Endothelial cell (in vitro differentiated cells): Measurements from ENCODE around the gene DNAJA3. TPM values are rescaled to one million over a fixed set of nuclear protein-coding genes. Genes with fewer than 3 reads are reported as not detected.

Experiments used
- DNase-seq: peaks from one replicate; pipeline ENCODE4 v3.0.0; 2021; ENCODE audit warnings: low spot score
- H3K27ac Mint-ChIP-seq: one replicate; pipeline ENCODE4 v1.8.0; 2021; ENCODE audit warnings: mixed read lengths, inconsistent platforms; ENCODE audit not compliant: unreplicated experiment
- H3K27me3 Mint-ChIP-seq: one replicate; pipeline ENCODE4 v1.8.0; 2021; ENCODE audit warnings: mild to moderate bottlenecking, moderate library complexity, mixed read lengths, inconsistent platforms; ENCODE audit not compliant: unreplicated experiment
- H3K36me3 Mint-ChIP-seq: one replicate; pipeline ENCODE4 v1.8.0; 2021; ENCODE audit warnings: mild to moderate bottlenecking, low read depth, mixed read lengths, inconsistent platforms; ENCODE audit not compliant: unreplicated experiment
- H3K4me1 Mint-ChIP-seq: one replicate; pipeline ENCODE4 v1.8.0; 2021; ENCODE audit warnings: mild to moderate bottlenecking, mixed read lengths, inconsistent platforms; ENCODE audit not compliant: unreplicated experiment
- H3K4me3 Mint-ChIP-seq: one replicate; pipeline ENCODE4 v1.8.0; 2021; ENCODE audit warnings: mild to moderate bottlenecking, mixed read lengths, inconsistent platforms; ENCODE audit not compliant: unreplicated experiment
- H3K9me3 Mint-ChIP-seq: one replicate; pipeline ENCODE4 v1.8.0; 2021; ENCODE audit warnings: mixed read lengths, inconsistent platforms; ENCODE audit not compliant: unreplicated experiment
- CTCF ChIP-seq: fragments of 200-600 bp; sonication (generic); IDR thresholded peaks from one replicate; pipeline ENCODE4 v1.5.0; 2021; ENCODE audit warnings: antibody characterized with exemption; ENCODE audit not compliant: unreplicated experiment
- total RNA-seq: library from RNA; stranded (reverse); fragmentation: NEBNext Ultra II Directional; extraction: Animal tissue kit (Norgen Biotek cat#: 25700); gene quantifications from one replicate; pipeline ENCODE4 v1.2.1, GENCODE V29; 2021; ENCODE audit not compliant: unreplicated experiment

Gene DNAJA3
- total RNA-seq, 1 donor from 2014 or later: 32.0 TPM

DNA sequence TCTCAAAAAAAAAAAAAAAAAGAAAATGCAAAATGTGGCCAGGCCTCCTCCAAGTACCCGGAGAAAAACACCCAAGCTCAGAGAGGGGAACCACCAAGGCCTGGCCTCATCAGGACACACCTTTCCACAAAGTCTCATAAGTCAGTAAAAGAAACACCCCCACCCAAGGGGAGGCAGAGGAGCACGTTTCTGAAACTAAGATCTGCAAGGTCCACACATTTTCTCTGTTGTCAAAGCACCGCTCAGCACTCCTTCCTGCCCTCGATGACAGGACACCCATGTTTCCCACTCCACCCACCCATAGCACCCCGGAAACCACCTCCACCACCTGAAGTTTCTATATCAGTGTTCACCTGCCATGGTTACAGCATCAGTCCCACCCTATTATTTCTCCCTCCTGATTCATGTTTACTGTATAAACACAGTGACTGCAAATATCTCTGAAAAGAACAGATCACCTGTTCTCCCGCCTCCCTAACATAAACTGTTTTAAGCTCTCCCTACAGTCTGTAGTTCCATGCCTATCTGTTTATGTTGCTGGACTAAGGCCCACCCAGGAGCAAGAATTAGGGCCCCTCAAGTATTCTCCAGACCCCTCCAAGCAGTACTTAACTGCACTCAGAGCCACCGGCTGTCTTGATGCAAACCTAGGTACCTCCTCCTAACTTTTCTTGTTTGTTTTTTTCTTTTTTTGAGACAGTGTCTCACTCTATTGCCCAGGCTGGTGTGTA, 11.3 kb upstream of the DNAJA3 start:
- Mint-ChIP-seq H3K36me3 (peaks cover 16% of the 10 kb centered on the region), H3K9me3 (no peaks in the 10 kb centered on the region), H3K4me3 (peak overlapping the region; percentile 49), H3K27ac (no peak overlapping the region), H3K27me3 (peaks cover 14% of the 10 kb centered on the region), H3K4me1 (peaks cover 12% of the 10 kb centered on the region)
- DNase-seq: no peak
- TF ChIP-seq CTCF: no peak

DNA sequence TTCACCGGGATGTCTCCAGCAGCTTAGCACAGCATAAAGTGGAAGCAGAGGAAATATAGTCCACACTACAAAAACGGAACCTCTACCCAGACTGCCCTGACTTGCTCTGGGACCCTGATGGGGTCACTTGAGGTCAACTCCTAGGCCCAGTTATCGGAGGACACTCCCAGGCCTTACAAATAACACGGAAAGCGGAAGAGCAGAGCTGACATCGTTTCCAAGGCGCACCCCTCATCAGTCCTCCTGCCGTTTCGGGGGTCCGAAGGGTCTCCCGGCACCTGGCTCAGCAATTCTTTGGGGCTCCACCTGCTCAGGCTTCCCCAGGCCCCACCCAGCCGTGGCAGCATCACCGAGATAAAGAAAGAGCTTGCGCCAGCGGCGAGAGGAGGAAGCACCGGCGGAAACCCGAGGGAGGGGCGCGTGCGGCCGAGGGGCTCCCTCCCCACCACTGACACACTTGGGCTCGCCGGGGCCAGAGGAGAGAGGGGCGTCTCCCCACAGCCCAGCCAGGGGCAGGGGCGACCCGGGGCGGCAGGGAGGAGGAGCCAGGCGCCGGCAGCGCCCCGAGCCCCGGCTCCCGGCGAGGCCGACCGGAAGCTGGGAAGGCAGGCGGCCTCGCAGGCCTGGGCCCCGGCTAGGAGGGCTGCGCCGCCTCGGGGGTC, 10.0 kb upstream of the DNAJA3 start:
- peaks cover 16% of the 10 kb centered on the region for H3K27me3 Mint-ChIP-seq
- H3K27ac Mint-ChIP-seq: peak overlapping the region; percentile 88
- peak overlapping the region; percentile 96 for H3K4me3 Mint-ChIP-seq
- TF ChIP-seq CTCF: peak; percentile 14
- H3K4me1 Mint-ChIP-seq: peaks cover 12% of the 10 kb centered on the region
- DNase-seq: peak; percentile 57
- H3K36me3 Mint-ChIP-seq: peaks cover 13% of the 10 kb centered on the region
- H3K9me3 Mint-ChIP-seq: no peaks in the 10 kb centered on the region

DNA sequence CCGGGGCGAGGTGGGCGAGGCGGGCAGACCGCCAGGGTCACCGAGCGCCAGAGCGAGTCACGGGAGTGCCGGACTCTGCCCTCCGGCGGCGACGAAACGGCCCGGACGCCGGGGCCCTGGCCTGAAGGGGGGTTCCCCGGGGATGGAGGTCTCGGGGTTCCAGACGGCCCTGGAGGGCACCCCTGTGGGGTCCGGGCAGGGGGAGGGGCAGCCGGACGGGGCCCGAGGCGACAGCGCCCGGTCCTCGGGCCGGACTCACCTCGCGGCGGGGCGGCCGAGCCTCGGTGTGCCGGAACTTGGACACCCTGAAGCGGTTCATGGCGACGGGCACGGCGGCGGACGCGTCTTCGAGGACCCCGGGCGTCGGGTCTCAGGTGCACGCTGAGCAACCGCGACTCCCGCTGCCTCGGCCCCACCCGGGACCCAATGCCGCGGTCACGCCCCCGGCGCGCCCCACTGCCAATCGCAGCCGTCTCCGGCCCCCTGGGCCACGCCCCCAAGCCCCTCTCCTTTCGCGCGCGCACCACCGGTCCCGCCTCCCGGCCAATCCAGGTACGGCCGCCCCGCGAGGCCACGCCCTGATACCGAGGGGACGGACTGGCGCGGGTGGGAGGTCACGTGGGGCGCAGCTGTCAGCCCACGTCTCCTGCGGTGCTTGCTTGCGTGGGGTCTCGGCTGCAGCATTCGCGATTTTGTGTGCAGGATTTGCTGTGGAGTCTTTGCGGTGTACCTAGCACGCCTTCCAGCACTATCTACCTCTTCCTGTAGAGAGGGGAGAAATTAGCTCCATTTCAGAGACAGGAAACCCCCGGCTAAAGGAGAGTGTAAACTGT, 9.3 kb upstream of the DNAJA3 start, which contains the start of gene CORO7:
CORO7 (minus strand) TSS at position 397 of the 833 bp plus-strand sequence; CDS start at position 319, 78 bp downstream.
- peak; percentile 7 for TF ChIP-seq CTCF
- Mint-ChIP-seq H3K27ac (peak within 1 kb of the TSS; percentile 88), H3K9me3 (no peaks in the 10 kb centered on the region), H3K4me1 (peaks cover 12% of the 10 kb centered on the region), H3K27me3 (peaks cover 16% of the 10 kb centered on the region), H3K4me3 (peak within 1 kb of the TSS; percentile 96), H3K36me3 (peaks cover 9% of the 10 kb centered on the region)
- peak; percentile 94 for DNase-seq

DNA sequence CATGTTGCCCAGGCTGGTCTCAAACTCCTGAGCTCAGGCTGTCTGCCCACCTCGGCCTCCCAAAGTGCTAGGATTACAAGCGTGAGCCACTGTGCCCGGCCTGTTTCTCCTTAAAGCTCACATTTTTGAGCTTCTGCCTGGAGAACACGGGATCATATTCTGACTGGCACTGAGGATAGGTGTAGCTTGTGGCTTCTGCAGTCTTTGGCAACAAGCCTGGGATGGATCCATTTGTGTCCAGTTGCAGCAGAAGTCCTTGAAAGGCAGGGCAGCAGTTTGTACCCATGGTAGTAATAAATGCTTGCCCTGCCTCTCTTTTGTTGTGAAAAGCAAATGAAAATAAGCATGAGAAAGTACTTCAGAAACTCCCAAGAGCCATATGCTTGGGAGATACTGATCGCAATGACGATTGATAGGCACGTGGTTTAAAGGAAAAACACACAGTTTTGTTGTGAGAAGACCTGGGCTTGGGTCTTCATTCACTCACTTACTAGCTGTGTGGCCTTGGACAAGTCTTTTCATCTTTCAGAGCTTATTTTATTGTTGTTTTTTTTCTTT, 6.2 kb upstream of the DNAJA3 start:
- H3K36me3 Mint-ChIP-seq: peaks cover 5% of the 10 kb centered on the region
- H3K27me3 Mint-ChIP-seq: peaks cover 16% of the 10 kb centered on the region
- no peak for TF ChIP-seq CTCF
- H3K4me3 Mint-ChIP-seq: no peak overlapping the region
- peaks cover 9% of the 10 kb centered on the region for H3K4me1 Mint-ChIP-seq
- H3K9me3 Mint-ChIP-seq: no peaks in the 10 kb centered on the region
- no peak overlapping the region for H3K27ac Mint-ChIP-seq
- no peak for DNase-seq
